GM19099 (cell line): ENCODE data around the gene DSCAML1.

ENCODE experiments used
- POLR2A ChIP-seq: IDR thresholded peaks from 3 replicates; pipeline ENCODE4 v1.6.1; 2011; ENCODE audit warnings: low read depth; ENCODE audit not compliant: insufficient read length; ENCODE audit errors: extremely low read depth

DSCAML1 gene

GRCh38 chr11:117547195-117547850, 249.7 kb downstream of the DSCAML1 start:
- TF ChIP-seq POLR2A = no peak

- no peak for TF ChIP-seq POLR2A
Measured at GRCh38 chr11:117546431-117547194, 250.4 kb downstream of the DSCAML1 start.

GRCh38 chr11:117545706-117546105, 251.3 kb downstream of the DSCAML1 start:
- TF ChIP-seq POLR2A = no peak

- no peak for TF ChIP-seq POLR2A
Measured at GRCh38 chr11:117544130-117544800, 252.8 kb downstream of the DSCAML1 start.

GRCh38 chr11:117541211-117541610, 255.8 kb downstream of the DSCAML1 start:
- TF ChIP-seq POLR2A = no peak

- TF ChIP-seq POLR2A = no peak
Measured at GRCh38 chr11:117538263-117539135, 258.5 kb downstream of the DSCAML1 start.

- no peak for TF ChIP-seq POLR2A
Measured at GRCh38 chr11:117535850-117536411, 261.1 kb downstream of the DSCAML1 start.

GRCh38 chr11:117535201-117535849, 261.7 kb downstream of the DSCAML1 start:
- TF ChIP-seq POLR2A = no peak

GRCh38 chr11:117532568-117532967, 264.4 kb downstream of the DSCAML1 start:
- no peak for TF ChIP-seq POLR2A

GRCh38 chr11:117529816-117530215, 267.2 kb downstream of the DSCAML1 start:
- TF ChIP-seq POLR2A = no peak

GRCh38 chr11:117528097-117528721, 268.8 kb downstream of the DSCAML1 start:
- no peak for TF ChIP-seq POLR2A

GRCh38 chr11:117527271-117527670, 269.7 kb downstream of the DSCAML1 start:
- no peak for TF ChIP-seq POLR2A

GRCh38 chr11:117525866-117526542, 271.0 kb downstream of the DSCAML1 start:
- no peak for TF ChIP-seq POLR2A

- no peak for TF ChIP-seq POLR2A
Measured at GRCh38 chr11:117524468-117525183, 272.4 kb downstream of the DSCAML1 start.
